Measurements from ENCODE around the gene CNTN6.

DNA sequence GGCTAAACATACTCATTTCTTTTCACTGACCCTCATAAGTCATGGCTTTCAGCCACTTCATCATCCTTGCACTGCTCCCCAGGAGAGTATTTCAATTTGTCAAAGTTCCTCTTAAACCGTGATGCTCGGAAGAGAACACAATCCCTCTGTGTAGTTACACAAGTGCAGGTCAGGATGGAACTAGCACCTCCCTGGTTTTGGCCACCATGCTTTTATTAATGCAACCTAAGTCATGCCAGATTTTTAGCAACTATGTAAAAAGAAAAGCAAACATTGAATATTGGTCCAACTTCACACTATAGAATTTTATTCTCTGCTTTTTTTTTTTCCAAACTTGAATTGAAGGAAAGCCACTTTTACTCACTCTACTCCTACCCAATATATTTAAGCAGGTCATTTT, 45.2 kb downstream of the CNTN6 start:
- TF ChIP-seq, protein P1, sequence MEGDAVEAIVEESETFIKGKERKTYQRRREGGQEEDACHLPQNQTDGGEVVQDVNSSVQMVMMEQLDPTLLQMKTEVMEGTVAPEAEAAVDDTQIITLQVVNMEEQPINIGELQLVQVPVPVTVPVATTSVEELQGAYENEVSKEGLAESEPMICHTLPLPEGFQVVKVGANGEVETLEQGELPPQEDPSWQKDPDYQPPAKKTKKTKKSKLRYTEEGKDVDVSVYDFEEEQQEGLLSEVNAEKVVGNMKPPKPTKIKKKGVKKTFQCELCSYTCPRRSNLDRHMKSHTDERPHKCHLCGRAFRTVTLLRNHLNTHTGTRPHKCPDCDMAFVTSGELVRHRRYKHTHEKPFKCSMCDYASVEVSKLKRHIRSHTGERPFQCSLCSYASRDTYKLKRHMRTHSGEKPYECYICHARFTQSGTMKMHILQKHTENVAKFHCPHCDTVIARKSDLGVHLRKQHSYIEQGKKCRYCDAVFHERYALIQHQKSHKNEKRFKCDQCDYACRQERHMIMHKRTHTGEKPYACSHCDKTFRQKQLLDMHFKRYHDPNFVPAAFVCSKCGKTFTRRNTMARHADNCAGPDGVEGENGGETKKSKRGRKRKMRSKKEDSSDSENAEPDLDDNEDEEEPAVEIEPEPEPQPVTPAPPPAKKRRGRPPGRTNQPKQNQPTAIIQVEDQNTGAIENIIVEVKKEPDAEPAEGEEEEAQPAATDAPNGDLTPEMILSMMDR (IDR thresholded peaks at IDR 0.05) = no peak
- TF ChIP-seq POLR2A (IDR thresholded peaks at IDR 0.05) = no peak

Data from lower leg skin (tissue), 3 donors.